Calu3 (cell line): ENCODE data around the gene PARL. TPM values are rescaled to one million over a fixed set of nuclear protein-coding genes. Genes with fewer than 3 reads are reported as not detected.

Experiments used
- BruUV-seq: library from RNA; stranded (reverse); fragments of 400-500 nt; replicated peaks from 2 replicates; lab custom pipeline; 2021; lab: Mats Ljungman, UMichigan
- CTCF ChIA-PET: fragments of 300-600 bp; sonication (Branson Sonifier 250); formaldehyde crosslinking; loops from one replicate; lab custom pipeline; 2022; ENCODE audit warnings: antibody characterized with exemption; lab: Charles Lee
- DNase-seq: peaks from one replicate; pipeline ENCODE4 v3.0.0; 2022
- H3K27ac Mint-ChIP-seq: one replicate; pipeline ENCODE4 v1.8.0; 2022; ENCODE audit warnings: mixed read lengths; ENCODE audit not compliant: unreplicated experiment
- H3K27me3 Mint-ChIP-seq: one replicate; pipeline ENCODE4 v1.8.0; 2022; ENCODE audit warnings: mixed read lengths; ENCODE audit not compliant: unreplicated experiment
- H3K36me3 Mint-ChIP-seq: one replicate; pipeline ENCODE4 v1.8.0; 2022; ENCODE audit warnings: mild to moderate bottlenecking, moderate library complexity, mixed read lengths; ENCODE audit not compliant: insufficient read depth, unreplicated experiment
- H3K4me1 Mint-ChIP-seq: one replicate; pipeline ENCODE4 v1.8.0; 2022; ENCODE audit warnings: mild to moderate bottlenecking, low read depth, mixed read lengths; ENCODE audit not compliant: unreplicated experiment
- H3K4me3 Mint-ChIP-seq: one replicate; pipeline ENCODE4 v1.8.0; 2022; ENCODE audit warnings: mild to moderate bottlenecking, low read depth, moderate library complexity, mixed read lengths; ENCODE audit not compliant: unreplicated experiment
- H3K9me3 Mint-ChIP-seq: one replicate; pipeline ENCODE4 v1.8.0; 2022; ENCODE audit warnings: low read depth, mixed read lengths; ENCODE audit not compliant: unreplicated experiment
- intact Hi-C: fragments of 100-400 bp; cut with micrococcal nuclease; formaldehyde crosslinking; loops from one replicate; pipeline ENCODE4 v1.10.0; 2022; ENCODE audit not compliant: unreplicated experiment
- total RNA-seq: library from RNA; stranded (reverse); gene quantifications from 2 replicates; pipeline ENCODE4 v1.2.3, GENCODE V29; 2022
- TF ChIP-seq, protein P1 (sequence below): fragments of 200-600 bp; IDR thresholded peaks from one replicate; pipeline ENCODE4 v1.8.0; 2022; ENCODE audit warnings: antibody characterized with exemption; ENCODE audit not compliant: unreplicated experiment

The PARL gene
- total RNA-seq, 1 experiment from 2014 or later, result 80.4 TPM

DNA sequence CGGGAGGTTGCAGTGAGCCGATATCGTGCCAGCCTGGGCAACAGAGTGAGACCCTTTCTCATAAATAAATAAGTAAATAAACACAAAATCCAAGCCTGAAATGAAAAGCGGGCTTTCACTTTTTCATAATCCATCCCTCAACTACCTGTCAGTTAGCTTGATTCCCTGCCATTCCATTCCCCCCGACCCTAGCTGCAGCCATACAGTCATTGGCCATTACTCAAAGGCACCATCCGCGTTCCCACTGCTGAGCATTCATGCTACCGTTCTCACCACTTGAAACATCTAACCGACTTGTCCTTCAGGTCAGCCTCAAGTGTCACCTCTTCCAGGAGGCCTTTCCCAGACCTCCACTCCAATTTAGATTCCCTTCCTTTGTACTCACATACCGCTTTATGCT is 1.1 kb upstream of the PARL start:
- H3K4me1 Mint-ChIP-seq, result peaks cover 14% of the 10 kb centered on the region
- H3K9me3 Mint-ChIP-seq, result no peaks in the 10 kb centered on the region
- no peak for DNase-seq
- H3K27ac Mint-ChIP-seq, result no peak overlapping the region
- CTCF ChIA-PET, result interaction anchor here (2.0 kb wide), 1 partner anchor 10 kb away, joined by 14 read pairs; no protein-coding TSS in a partner anchor
- intact Hi-C loops, result no loop called here
- TF ChIP-seq, protein P1, sequence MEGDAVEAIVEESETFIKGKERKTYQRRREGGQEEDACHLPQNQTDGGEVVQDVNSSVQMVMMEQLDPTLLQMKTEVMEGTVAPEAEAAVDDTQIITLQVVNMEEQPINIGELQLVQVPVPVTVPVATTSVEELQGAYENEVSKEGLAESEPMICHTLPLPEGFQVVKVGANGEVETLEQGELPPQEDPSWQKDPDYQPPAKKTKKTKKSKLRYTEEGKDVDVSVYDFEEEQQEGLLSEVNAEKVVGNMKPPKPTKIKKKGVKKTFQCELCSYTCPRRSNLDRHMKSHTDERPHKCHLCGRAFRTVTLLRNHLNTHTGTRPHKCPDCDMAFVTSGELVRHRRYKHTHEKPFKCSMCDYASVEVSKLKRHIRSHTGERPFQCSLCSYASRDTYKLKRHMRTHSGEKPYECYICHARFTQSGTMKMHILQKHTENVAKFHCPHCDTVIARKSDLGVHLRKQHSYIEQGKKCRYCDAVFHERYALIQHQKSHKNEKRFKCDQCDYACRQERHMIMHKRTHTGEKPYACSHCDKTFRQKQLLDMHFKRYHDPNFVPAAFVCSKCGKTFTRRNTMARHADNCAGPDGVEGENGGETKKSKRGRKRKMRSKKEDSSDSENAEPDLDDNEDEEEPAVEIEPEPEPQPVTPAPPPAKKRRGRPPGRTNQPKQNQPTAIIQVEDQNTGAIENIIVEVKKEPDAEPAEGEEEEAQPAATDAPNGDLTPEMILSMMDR, result no peak
- H3K36me3 Mint-ChIP-seq, result peaks cover 19% of the 10 kb centered on the region
- no TSS peak for BruUV-seq
- H3K27me3 Mint-ChIP-seq, result peaks cover 27% of the 10 kb centered on the region
- H3K4me3 Mint-ChIP-seq, result peak overlapping the region; percentile 4

GRCh38 chr3:183884097-183884426 is 618 bp downstream of the PARL start:
- Mint-ChIP-seq H3K27ac (peak overlapping the region; percentile 89), H3K27me3 (peaks cover 14% of the 10 kb centered on the region), H3K9me3 (no peaks in the 10 kb centered on the region), H3K4me1 (peaks cover 14% of the 10 kb centered on the region), H3K36me3 (peaks cover 19% of the 10 kb centered on the region), H3K4me3 (peak overlapping the region; percentile 99)
- BruUV-seq, result no TSS peak
- CTCF ChIA-PET, result interaction anchor here (0.7 to 2.0 kb wide), 17 partner anchors 8 to 456 kb away, joined by 3 to 14 read pairs (median 4); partner anchors contain the start of genes ABCC5, CAMK2N2, MAP6D1 and MCF2L2
- DNase-seq, result no peak
- intact Hi-C loops, result loop anchor here (1.0 kb wide), 1 partner anchor 415 kb away; no protein-coding TSS in a partner anchor
- TF ChIP-seq, protein P1, result no peak

GRCh38 chr3:183883291-183884096 is 1.2 kb downstream of the PARL start:
- TF ChIP-seq, protein P1, result no peak
- DNase-seq, result no peak
- TSS peak; percentile 67 for BruUV-seq
- CTCF ChIA-PET, result interaction anchor here (0.9 to 2.0 kb wide), 12 partner anchors 10 to 404 kb away, joined by 3 to 14 read pairs (median 4); partner anchors contain the start of genes ABCC5, CAMK2N2 and MAP6D1
- Mint-ChIP-seq H3K36me3 (peaks cover 19% of the 10 kb centered on the region), H3K27me3 (peaks cover 12% of the 10 kb centered on the region), H3K27ac (peak overlapping the region; percentile 89), H3K4me1 (peaks cover 14% of the 10 kb centered on the region), H3K9me3 (no peaks in the 10 kb centered on the region), H3K4me3 (peak overlapping the region; percentile 99)
- intact Hi-C loops, result loop anchor here (1.0 kb wide), 1 partner anchor 414 kb away; no protein-coding TSS in a partner anchor

- no peak overlapping the region for H3K4me3 Mint-ChIP-seq
- TF ChIP-seq, protein P1, result no peak
- peaks cover 25% of the 10 kb centered on the region for H3K36me3 Mint-ChIP-seq
- peaks cover 14% of the 10 kb centered on the region for H3K4me1 Mint-ChIP-seq
- CTCF ChIA-PET, result no interaction called here
- BruUV-seq, result no TSS peak
- H3K27me3 Mint-ChIP-seq, result no peaks in the 10 kb centered on the region
- no peak for DNase-seq
- H3K27ac Mint-ChIP-seq, result no peak overlapping the region
- intact Hi-C loops, result no loop called here
- no peaks in the 10 kb centered on the region for H3K9me3 Mint-ChIP-seq
These were observed 4.6 kb downstream of the PARL start for GRCh38 chr3:183880121-183880520.
